GM12801 (cell line): ENCODE results near the gene GCLC.

Experiments
- TF ChIP-seq, protein P1 (sequence below): IDR thresholded peaks from one replicate; pipeline ENCODE4 v1.5.1; 2011; ENCODE audit warnings: control low read depth; ENCODE audit not compliant: insufficient read length; ENCODE audit errors: extremely low read depth

GCLC gene

GRCh38 chr6:53547166-53547810, 2.4 kb upstream of the GCLC start:
- TF ChIP-seq, protein P1, sequence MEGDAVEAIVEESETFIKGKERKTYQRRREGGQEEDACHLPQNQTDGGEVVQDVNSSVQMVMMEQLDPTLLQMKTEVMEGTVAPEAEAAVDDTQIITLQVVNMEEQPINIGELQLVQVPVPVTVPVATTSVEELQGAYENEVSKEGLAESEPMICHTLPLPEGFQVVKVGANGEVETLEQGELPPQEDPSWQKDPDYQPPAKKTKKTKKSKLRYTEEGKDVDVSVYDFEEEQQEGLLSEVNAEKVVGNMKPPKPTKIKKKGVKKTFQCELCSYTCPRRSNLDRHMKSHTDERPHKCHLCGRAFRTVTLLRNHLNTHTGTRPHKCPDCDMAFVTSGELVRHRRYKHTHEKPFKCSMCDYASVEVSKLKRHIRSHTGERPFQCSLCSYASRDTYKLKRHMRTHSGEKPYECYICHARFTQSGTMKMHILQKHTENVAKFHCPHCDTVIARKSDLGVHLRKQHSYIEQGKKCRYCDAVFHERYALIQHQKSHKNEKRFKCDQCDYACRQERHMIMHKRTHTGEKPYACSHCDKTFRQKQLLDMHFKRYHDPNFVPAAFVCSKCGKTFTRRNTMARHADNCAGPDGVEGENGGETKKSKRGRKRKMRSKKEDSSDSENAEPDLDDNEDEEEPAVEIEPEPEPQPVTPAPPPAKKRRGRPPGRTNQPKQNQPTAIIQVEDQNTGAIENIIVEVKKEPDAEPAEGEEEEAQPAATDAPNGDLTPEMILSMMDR, result no peak

GRCh38 chr6:53546281-53546680, 1.4 kb upstream of the GCLC start:
- TF ChIP-seq, protein P1, result no peak

- TF ChIP-seq, protein P1, result no peak
Measured at GRCh38 chr6:53544217-53544469, 758 bp downstream of the GCLC start.

GRCh38 chr6:53543359-53544216, 1.3 kb downstream of the GCLC start:
- TF ChIP-seq, protein P1, result no peak

DNA sequence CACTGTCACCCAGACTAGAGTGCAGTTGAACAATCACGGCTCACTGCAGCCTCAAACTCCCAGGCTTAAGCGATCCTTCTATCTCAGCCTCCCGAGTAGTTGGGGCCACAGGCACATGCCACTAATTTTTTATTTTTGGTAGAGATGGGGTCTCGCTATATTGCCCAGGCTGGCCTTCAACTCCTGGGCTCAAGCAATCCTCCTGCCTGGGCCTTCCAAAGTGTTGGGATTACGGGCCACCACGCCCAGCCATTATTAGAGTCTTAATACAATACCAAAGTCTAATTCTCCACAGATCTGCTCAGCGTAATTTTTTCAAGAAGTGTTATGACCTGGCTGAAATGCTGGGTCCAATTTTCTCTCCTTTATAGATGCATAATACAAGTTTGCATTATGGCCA, 3.0 kb downstream of the GCLC start:
- TF ChIP-seq, protein P1, result no peak

DNA sequence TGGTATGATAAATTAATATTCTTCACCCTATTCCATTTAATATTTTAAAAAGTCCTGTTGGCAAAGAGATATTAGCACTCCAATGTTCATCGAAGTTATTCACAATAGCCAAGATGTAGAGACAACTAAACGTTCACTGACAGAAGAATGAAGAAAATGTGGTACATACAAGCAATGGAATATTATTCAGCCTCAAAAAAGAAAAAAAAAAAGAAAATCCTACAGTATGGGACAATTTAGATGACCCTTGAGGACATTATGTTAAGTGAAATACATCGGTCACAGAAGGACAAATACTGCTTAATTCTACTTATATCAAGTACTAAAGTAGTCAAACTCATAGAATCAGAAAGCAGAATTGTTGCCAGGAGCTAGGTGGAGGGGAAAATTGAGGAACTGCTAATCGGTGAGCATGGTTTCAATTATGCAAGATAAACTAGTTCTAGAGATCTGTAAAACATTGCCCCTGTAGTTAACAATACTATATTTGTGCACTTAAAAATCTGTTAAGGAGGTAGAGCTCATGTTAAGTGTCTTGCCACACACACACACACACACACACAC, 4.7 kb downstream of the GCLC start:
- TF ChIP-seq, protein P1, result no peak

- TF ChIP-seq, protein P1, result no peak
Measured at GRCh38 chr6:53539561-53539960, 5.3 kb downstream of the GCLC start.
